Progenitor cell of endocrine pancreas (in vitro differentiated cells): ENCODE data around the gene DNAH8. TPM values are rescaled to one million over a fixed set of nuclear protein-coding genes. Genes with fewer than 3 reads are reported as not detected.
A peak's percentile ranks its signal among the peaks of the same experiment; 100 is the strongest.

Source experiments
- DNase-seq: peaks from one replicate; pipeline ENCODE4 v3.0.0; 2021; ENCODE audit warnings: low spot score; ENCODE audit not compliant: unreplicated experiment
- H3K27ac Mint-ChIP-seq: 2 replicates; pipeline ENCODE4 v1.8.0; 2021; ENCODE audit warnings: mild to moderate bottlenecking, moderate library complexity, mixed read lengths
- H3K27me3 Mint-ChIP-seq: 2 replicates; pipeline ENCODE4 v1.8.0; 2021; ENCODE audit warnings: mixed read lengths
- H3K36me3 Mint-ChIP-seq: 2 replicates; pipeline ENCODE4 v1.8.0; 2022; ENCODE audit warnings: mixed read lengths; ENCODE audit not compliant: insufficient read depth
- H3K4me1 Mint-ChIP-seq: 2 replicates; pipeline ENCODE4 v1.8.0; 2021; ENCODE audit warnings: low read depth, mixed read lengths
- H3K4me3 Mint-ChIP-seq: 2 replicates; pipeline ENCODE4 v1.8.0; 2021; ENCODE audit warnings: low read depth, mild to moderate bottlenecking, moderate library complexity, mixed read lengths
- H3K9me3 Mint-ChIP-seq: 2 replicates; pipeline ENCODE4 v1.8.0; 2021; ENCODE audit warnings: low read depth, mixed read lengths
- total RNA-seq: library from RNA; stranded (reverse); gene quantifications from 2 replicates; pipeline ENCODE4 v1.2.1, GENCODE V29; 2021
- TF ChIP-seq, protein P1 (sequence below): fragments of 200-600 bp; sonication (generic); IDR thresholded peaks from one replicate; pipeline ENCODE4 v1.5.0; 2021; ENCODE audit warnings: antibody characterized with exemption, mild to moderate bottlenecking; ENCODE audit not compliant: unreplicated experiment

The DNAH8 gene
- total RNA-seq, 1 donor from 2014 or later = 0.12 TPM

DNA sequence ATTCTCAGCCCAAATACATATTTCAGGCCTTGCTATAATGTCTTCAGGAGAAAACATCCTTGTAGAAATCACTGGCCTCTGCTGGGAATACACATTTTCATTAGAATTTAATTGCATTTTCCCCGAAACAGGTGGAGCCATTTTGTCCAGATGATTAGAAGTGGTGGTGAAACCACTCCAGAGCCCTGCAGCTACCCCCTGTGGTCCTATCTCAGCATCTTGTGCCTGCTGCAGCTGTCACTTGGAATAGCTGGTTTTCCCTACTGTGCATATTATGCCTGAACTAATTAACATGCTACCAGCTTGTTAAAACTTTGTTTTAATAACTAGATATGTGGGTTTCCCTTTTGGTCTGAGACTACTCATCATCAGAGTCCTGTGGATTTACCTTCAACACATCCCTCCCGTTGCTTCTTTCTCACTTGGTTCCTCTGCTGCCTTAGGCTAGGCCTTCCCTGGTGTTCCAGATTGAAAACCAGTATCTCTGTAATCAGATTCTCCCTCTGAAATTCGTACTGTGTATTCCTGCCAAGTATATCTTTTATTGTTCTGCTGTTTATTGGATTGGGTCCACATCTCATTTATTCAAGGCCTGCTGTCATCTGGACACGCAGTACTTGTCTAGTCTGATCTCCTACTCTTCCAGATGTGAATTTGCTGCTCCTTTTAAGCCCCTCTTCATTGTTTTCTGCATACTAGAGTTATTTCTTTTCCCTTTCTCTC is 15.2 kb downstream of the DNAH8 start:
- Mint-ChIP-seq H3K9me3 (peaks cover 4% of the 10 kb centered on the region), H3K36me3 (no peaks in the 10 kb centered on the region), H3K27me3 (no peaks in the 10 kb centered on the region), H3K4me3 (no peak overlapping the region), H3K27ac (no peak overlapping the region), H3K4me1 (no peaks in the 10 kb centered on the region)
- TF ChIP-seq, protein P1, sequence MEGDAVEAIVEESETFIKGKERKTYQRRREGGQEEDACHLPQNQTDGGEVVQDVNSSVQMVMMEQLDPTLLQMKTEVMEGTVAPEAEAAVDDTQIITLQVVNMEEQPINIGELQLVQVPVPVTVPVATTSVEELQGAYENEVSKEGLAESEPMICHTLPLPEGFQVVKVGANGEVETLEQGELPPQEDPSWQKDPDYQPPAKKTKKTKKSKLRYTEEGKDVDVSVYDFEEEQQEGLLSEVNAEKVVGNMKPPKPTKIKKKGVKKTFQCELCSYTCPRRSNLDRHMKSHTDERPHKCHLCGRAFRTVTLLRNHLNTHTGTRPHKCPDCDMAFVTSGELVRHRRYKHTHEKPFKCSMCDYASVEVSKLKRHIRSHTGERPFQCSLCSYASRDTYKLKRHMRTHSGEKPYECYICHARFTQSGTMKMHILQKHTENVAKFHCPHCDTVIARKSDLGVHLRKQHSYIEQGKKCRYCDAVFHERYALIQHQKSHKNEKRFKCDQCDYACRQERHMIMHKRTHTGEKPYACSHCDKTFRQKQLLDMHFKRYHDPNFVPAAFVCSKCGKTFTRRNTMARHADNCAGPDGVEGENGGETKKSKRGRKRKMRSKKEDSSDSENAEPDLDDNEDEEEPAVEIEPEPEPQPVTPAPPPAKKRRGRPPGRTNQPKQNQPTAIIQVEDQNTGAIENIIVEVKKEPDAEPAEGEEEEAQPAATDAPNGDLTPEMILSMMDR = no peak
- no peak for DNase-seq

DNA sequence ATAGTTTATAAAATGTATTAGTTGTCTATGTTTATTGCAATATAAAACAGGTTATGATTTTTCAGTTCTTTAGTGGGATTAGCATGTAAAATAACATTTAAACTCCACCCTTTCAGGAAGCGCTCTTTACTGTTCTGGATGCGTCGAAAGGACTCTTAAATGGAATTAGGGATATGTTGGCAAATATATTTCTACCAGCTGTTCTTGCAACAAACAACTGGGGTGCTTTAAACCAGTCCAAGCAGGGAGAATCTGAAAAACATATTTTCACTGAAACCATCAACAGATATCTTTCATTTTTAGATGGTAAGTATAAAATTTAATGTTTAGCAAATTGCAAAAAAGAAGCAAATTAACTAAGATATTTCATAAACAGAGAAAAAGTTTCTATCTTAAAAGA is 21.8 kb downstream of the DNAH8 start:
- H3K4me3 Mint-ChIP-seq = no peak overlapping the region
- TF ChIP-seq, protein P1 = no peak
- no peaks in the 10 kb centered on the region for H3K4me1 Mint-ChIP-seq
- H3K36me3 Mint-ChIP-seq = no peaks in the 10 kb centered on the region
- H3K27ac Mint-ChIP-seq = no peak overlapping the region
- no peak for DNase-seq
- peaks cover 8% of the 10 kb centered on the region for H3K27me3 Mint-ChIP-seq
- H3K9me3 Mint-ChIP-seq = peaks cover 11% of the 10 kb centered on the region

DNA sequence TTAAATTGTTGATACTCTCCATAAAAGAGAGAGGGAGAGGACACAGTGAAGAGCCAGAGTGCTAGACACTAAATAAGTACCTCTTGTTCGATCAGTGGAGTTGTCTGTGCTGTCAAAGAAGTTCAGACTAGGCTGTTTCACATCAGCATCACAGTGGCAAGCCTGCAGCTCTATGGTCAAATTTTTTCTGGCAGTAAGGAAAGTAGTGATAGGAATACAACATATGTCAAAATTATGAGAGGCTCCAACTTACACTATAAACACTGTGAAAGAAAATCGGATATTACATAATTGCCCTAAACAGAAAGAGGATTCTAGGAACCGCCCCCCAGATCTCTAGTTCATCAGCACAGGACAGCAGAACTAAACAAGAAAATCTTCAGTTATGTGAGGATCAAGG is 23.1 kb downstream of the DNAH8 start:
- no peak overlapping the region for H3K27ac Mint-ChIP-seq
- DNase-seq = no peak
- no peak overlapping the region for H3K4me3 Mint-ChIP-seq
- peaks cover 8% of the 10 kb centered on the region for H3K27me3 Mint-ChIP-seq
- no peaks in the 10 kb centered on the region for H3K4me1 Mint-ChIP-seq
- H3K9me3 Mint-ChIP-seq = peaks cover 11% of the 10 kb centered on the region
- H3K36me3 Mint-ChIP-seq = no peaks in the 10 kb centered on the region
- TF ChIP-seq, protein P1 = no peak

DNA sequence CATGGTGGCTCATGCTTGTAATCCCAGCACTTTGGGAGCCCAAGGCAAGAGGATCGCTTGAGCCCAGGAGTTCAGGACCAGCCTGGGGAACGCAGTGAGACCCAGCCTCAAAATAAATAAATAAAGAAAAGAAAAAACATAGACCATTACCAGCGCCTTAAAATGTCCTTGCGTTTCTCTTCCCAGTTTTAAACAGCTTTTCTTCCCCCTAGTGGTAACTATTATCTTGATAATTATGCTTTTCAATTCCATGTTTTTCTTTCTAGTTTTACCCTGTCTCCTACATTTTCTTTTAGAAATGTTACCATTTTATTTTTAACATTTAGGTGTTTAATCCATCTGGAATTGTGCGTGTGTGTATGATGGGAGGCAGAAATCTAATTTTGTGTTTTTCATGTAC is 24.4 kb downstream of the DNAH8 start:
- peaks cover 11% of the 10 kb centered on the region for H3K9me3 Mint-ChIP-seq
- H3K4me1 Mint-ChIP-seq = no peaks in the 10 kb centered on the region
- TF ChIP-seq, protein P1 = peak; percentile 50
- H3K27ac Mint-ChIP-seq = no peak overlapping the region
- H3K4me3 Mint-ChIP-seq = no peak overlapping the region
- peaks cover 8% of the 10 kb centered on the region for H3K27me3 Mint-ChIP-seq
- DNase-seq = no peak
- H3K36me3 Mint-ChIP-seq = no peaks in the 10 kb centered on the region

DNA sequence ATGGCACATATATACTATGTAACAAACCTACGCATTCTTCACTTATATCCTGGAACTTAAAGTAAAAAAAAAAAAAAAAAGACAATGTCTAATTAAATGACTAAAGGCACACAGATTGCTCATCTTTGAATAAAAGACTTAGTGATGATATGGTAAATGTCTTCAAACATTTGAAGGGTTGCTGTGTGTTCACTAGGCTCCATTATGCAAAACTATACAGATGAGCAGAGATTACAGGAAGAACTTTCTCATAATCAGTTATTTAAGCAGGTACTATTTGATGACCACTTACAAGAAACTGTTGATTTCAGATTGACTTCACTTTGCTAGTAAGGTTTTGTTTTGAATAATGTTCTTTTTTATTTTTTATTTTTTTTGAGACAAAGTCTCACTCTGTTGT is 34.4 kb downstream of the DNAH8 start:
- TF ChIP-seq, protein P1 = no peak
- no peak overlapping the region for H3K4me3 Mint-ChIP-seq
- DNase-seq = no peak
- no peaks in the 10 kb centered on the region for H3K9me3 Mint-ChIP-seq
- peaks cover 2% of the 10 kb centered on the region for H3K27me3 Mint-ChIP-seq
- no peaks in the 10 kb centered on the region for H3K4me1 Mint-ChIP-seq
- no peak overlapping the region for H3K27ac Mint-ChIP-seq
- no peaks in the 10 kb centered on the region for H3K36me3 Mint-ChIP-seq
